WTC11 (cell line): ENCODE results near the gene C6orf132. TPM values are rescaled to one million over a fixed set of nuclear protein-coding genes. Genes with fewer than 3 reads are reported as not detected.
A peak's percentile ranks its signal among the peaks of the same experiment; 100 is the strongest.

Source experiments
- ATAC-seq: fragments of 200-7000 bp; cut with Tn5 transposase; 2 replicates; pipeline ENCODE4 v1.10.0; 2021; ENCODE audit warnings: mild to moderate bottlenecking, moderate library complexity
- CTCF ChIA-PET: fragments of 300-600 bp; sonication (Branson Sonifier 250); formaldehyde crosslinking; loops from one replicate; lab custom pipeline; 2021; ENCODE audit warnings: antibody characterized with exemption; lab: Charles Lee
- POLR2A ChIA-PET: fragments of 350-600 bp; sonication (Branson Sonifier 250); formaldehyde crosslinking; loops from one replicate; lab custom pipeline; 2021; ENCODE audit warnings: antibody characterized with exemption; lab: Charles Lee
- DNase-seq: peaks from one replicate; pipeline ENCODE4 v3.0.0; 2021; ENCODE audit warnings: low spot score
- H3K27ac Mint-ChIP-seq: 2 replicates; pipeline ENCODE4 v1.8.0; 2021; ENCODE audit warnings: mixed read lengths
- H3K27me3 Mint-ChIP-seq: 2 replicates; pipeline ENCODE4 v1.8.0; 2021; ENCODE audit warnings: low read depth, mild to moderate bottlenecking, moderate library complexity, mixed read lengths
- H3K36me3 Mint-ChIP-seq: 2 replicates; pipeline ENCODE4 v1.8.0; 2021; ENCODE audit warnings: mixed read lengths
- H3K4me1 Mint-ChIP-seq: 2 replicates; pipeline ENCODE4 v1.8.0; 2022; ENCODE audit warnings: mixed read lengths
- H3K4me3 Mint-ChIP-seq: 2 replicates; pipeline ENCODE4 v1.8.0; 2021; ENCODE audit warnings: mild to moderate bottlenecking, moderate library complexity, mixed read lengths
- H3K9me3 Mint-ChIP-seq: 2 replicates; pipeline ENCODE4 v1.8.0; 2021; ENCODE audit warnings: mixed read lengths
- CREB1 ChIP-seq: sonication (generic); formaldehyde crosslinking; IDR thresholded peaks from 2 replicates; pipeline ENCODE4 v1.8.0; 2023; ENCODE audit warnings: mild to moderate bottlenecking, missing genetic modification reagents
- CREM ChIP-seq: sonication (generic); formaldehyde crosslinking; IDR thresholded peaks from 2 replicates; pipeline ENCODE4 v1.8.1; 2022; ENCODE audit warnings: mild to moderate bottlenecking, missing genetic modification reagents, moderate library complexity
- ESRRA ChIP-seq: sonication (generic); formaldehyde crosslinking; IDR thresholded peaks from 2 replicates; pipeline ENCODE4 v1.8.1; 2022; ENCODE audit warnings: mild to moderate bottlenecking, missing genetic modification reagents, borderline replicate concordance
- ETV6 ChIP-seq: sonication (generic); formaldehyde crosslinking; IDR thresholded peaks from 2 replicates; pipeline ENCODE4 v1.8.1; 2022; ENCODE audit warnings: mild to moderate bottlenecking, missing genetic modification reagents
- GABPB1 ChIP-seq: sonication (generic); formaldehyde crosslinking; IDR thresholded peaks from 2 replicates; pipeline ENCODE4 v1.8.1; 2023; ENCODE audit warnings: mild to moderate bottlenecking, missing genetic modification reagents
- IRF2 ChIP-seq: sonication (generic); formaldehyde crosslinking; IDR thresholded peaks from 2 replicates; pipeline ENCODE4 v1.8.0; 2022; ENCODE audit warnings: low read depth, missing genetic modification reagents, borderline replicate concordance
- MXD4 ChIP-seq: fragments of 250-450 bp; sonication (Bioruptor Pico); IDR thresholded peaks from 2 replicates; pipeline ENCODE4 v1.8.0; 2021; ENCODE audit warnings: mild to moderate bottlenecking, moderate library complexity, borderline replicate concordance
- MYBL2 ChIP-seq: sonication (generic); formaldehyde crosslinking; IDR thresholded peaks from 2 replicates; pipeline ENCODE4 v1.8.1; 2023; ENCODE audit warnings: mild to moderate bottlenecking, moderate library complexity, missing genetic modification reagents
- RELA ChIP-seq: sonication (generic); formaldehyde crosslinking; IDR thresholded peaks from 2 replicates; pipeline ENCODE4 v1.8.1; 2022; ENCODE audit warnings: missing genetic modification reagents, mild to moderate bottlenecking, borderline replicate concordance
- SP1 ChIP-seq: sonication (generic); formaldehyde crosslinking; conservative IDR thresholded peaks from 2 replicates; pipeline ENCODE4 v1.8.1; 2022; ENCODE audit warnings: missing genetic modification reagents
- TEAD1 ChIP-seq: sonication (generic); formaldehyde crosslinking; IDR thresholded peaks from 2 replicates; pipeline ENCODE4 v1.8.0; 2022; ENCODE audit warnings: mild to moderate bottlenecking, missing genetic modification reagents
- TEAD4 ChIP-seq: sonication (generic); formaldehyde crosslinking; IDR thresholded peaks from 2 replicates; pipeline ENCODE4 v1.8.0; 2022; ENCODE audit warnings: mild to moderate bottlenecking, missing genetic modification reagents
- TP53 ChIP-seq: sonication (generic); formaldehyde crosslinking; IDR thresholded peaks from 2 replicates; pipeline ENCODE4 v1.8.1; 2023; ENCODE audit warnings: mild to moderate bottlenecking, missing genetic modification reagents
- ZBTB21 ChIP-seq: sonication (generic); formaldehyde crosslinking; IDR thresholded peaks from 2 replicates; pipeline ENCODE4 v1.8.1; 2023; ENCODE audit warnings: mild to moderate bottlenecking, missing genetic modification reagents, borderline replicate concordance
- ZNF423 ChIP-seq: fragments of 250-450 bp; sonication (Bioruptor Pico); IDR thresholded peaks from 2 replicates; pipeline ENCODE4 v2.1.2; 2022; ENCODE audit warnings: mild to moderate bottlenecking, moderate library complexity
- total RNA-seq: library from RNA; stranded (reverse); gene quantifications from 3 replicates; pipeline ENCODE4 v1.2.3, GENCODE V29; 2021
- TF ChIP-seq, protein P1 (sequence below): sonication (generic); formaldehyde crosslinking; IDR thresholded peaks from 2 replicates; pipeline ENCODE4 v1.8.0; 2023; ENCODE audit warnings: missing genetic modification reagents, mild to moderate bottlenecking, borderline replicate concordance
- TF ChIP-seq, protein P2 (sequence below): sonication (generic); formaldehyde crosslinking; IDR thresholded peaks from 2 replicates; pipeline ENCODE4 v1.8.0; 2022; ENCODE audit warnings: mild to moderate bottlenecking, missing genetic modification reagents
- TF ChIP-seq, protein P3 (sequence below): sonication (generic); formaldehyde crosslinking; IDR thresholded peaks from 2 replicates; pipeline ENCODE4 v1.8.1; 2023; ENCODE audit warnings: mild to moderate bottlenecking, missing genetic modification reagents, borderline replicate concordance
- TF ChIP-seq, protein P4 (sequence below): sonication (generic); formaldehyde crosslinking; IDR thresholded peaks from 2 replicates; pipeline ENCODE4 v1.8.1; 2022; ENCODE audit warnings: mild to moderate bottlenecking, missing genetic modification reagents, moderate library complexity, borderline replicate concordance

The C6orf132 gene
- total RNA-seq, 1 experiment from 2014 or later: 52.6 TPM

DNA sequence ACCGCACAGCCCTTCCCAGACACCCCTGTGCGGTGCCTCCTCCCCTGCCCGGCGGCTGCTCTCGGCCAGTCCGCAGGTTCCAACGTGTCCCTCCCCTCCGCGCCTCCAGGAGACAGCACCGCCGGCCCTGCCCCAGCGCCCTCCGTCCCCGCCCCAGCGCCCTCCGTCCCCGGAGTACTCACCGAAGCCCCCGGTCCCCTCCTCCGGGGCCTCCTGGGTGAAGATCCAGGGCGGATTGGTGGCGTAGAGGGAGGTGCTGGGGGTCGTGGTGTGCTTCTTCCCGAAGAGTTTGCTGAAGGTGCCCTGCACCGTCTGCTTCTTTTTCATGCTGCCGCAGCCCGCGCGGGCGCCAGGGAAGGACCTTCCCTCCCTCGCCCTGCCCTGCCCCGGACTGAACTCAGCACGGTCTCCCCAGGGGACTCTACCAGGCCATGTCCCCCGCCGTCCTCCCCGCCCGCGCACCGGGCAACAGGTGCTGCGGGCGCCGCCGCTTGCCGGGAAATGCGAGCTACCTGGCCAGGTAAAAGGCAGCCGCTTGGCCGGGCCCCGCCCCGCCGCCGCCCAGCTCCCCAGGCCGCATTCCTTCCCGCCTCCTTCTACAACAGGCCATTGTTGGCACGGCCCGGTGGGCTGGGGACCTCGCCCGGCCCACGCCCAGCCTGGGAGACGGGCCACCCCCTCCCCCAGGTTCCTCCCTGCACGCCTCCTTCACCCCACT is at the start of gene C6orf132 (continued):
- TF ChIP-seq SP1 (peak; percentile 85), TEAD1 (CRISPR knock-in tag) (peak; percentile 59; the same call in 1 of the 2 replicates), RELA (CRISPR knock-in tag) (0 out of 2 replicates have a peak, but pooled peaks have one; percentile 48), MYBL2 (CRISPR knock-in tag) (0 out of 2 replicates have a peak, but pooled peaks have one; percentile 59), GABPB1 (CRISPR knock-in tag) (no peak), ZNF423 (CRISPR knock-in tag) (peak; percentile 22; the same call in 1 of the 2 replicates), TP53 (CRISPR knock-in tag) (peak; percentile 77; the same call in 1 of the 2 replicates), IRF2 (CRISPR knock-in tag) (no peak), ESRRA (CRISPR knock-in tag) (0 out of 2 replicates have a peak, but pooled peaks have one; percentile 30)
- TF ChIP-seq, protein P1, sequence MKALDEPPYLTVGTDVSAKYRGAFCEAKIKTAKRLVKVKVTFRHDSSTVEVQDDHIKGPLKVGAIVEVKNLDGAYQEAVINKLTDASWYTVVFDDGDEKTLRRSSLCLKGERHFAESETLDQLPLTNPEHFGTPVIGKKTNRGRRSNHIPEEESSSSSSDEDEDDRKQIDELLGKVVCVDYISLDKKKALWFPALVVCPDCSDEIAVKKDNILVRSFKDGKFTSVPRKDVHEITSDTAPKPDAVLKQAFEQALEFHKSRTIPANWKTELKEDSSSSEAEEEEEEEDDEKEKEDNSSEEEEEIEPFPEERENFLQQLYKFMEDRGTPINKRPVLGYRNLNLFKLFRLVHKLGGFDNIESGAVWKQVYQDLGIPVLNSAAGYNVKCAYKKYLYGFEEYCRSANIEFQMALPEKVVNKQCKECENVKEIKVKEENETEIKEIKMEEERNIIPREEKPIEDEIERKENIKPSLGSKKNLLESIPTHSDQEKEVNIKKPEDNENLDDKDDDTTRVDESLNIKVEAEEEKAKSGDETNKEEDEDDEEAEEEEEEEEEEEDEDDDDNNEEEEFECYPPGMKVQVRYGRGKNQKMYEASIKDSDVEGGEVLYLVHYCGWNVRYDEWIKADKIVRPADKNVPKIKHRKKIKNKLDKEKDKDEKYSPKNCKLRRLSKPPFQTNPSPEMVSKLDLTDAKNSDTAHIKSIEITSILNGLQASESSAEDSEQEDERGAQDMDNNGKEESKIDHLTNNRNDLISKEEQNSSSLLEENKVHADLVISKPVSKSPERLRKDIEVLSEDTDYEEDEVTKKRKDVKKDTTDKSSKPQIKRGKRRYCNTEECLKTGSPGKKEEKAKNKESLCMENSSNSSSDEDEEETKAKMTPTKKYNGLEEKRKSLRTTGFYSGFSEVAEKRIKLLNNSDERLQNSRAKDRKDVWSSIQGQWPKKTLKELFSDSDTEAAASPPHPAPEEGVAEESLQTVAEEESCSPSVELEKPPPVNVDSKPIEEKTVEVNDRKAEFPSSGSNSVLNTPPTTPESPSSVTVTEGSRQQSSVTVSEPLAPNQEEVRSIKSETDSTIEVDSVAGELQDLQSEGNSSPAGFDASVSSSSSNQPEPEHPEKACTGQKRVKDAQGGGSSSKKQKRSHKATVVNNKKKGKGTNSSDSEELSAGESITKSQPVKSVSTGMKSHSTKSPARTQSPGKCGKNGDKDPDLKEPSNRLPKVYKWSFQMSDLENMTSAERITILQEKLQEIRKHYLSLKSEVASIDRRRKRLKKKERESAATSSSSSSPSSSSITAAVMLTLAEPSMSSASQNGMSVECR: no peak
- TF ChIP-seq, protein P2, sequence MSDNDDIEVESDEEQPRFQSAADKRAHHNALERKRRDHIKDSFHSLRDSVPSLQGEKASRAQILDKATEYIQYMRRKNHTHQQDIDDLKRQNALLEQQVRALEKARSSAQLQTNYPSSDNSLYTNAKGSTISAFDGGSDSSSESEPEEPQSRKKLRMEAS (CRISPR knock-in tag): peak; percentile 68; the same call in 1 of the 2 replicates
- TF ChIP-seq, protein P3, sequence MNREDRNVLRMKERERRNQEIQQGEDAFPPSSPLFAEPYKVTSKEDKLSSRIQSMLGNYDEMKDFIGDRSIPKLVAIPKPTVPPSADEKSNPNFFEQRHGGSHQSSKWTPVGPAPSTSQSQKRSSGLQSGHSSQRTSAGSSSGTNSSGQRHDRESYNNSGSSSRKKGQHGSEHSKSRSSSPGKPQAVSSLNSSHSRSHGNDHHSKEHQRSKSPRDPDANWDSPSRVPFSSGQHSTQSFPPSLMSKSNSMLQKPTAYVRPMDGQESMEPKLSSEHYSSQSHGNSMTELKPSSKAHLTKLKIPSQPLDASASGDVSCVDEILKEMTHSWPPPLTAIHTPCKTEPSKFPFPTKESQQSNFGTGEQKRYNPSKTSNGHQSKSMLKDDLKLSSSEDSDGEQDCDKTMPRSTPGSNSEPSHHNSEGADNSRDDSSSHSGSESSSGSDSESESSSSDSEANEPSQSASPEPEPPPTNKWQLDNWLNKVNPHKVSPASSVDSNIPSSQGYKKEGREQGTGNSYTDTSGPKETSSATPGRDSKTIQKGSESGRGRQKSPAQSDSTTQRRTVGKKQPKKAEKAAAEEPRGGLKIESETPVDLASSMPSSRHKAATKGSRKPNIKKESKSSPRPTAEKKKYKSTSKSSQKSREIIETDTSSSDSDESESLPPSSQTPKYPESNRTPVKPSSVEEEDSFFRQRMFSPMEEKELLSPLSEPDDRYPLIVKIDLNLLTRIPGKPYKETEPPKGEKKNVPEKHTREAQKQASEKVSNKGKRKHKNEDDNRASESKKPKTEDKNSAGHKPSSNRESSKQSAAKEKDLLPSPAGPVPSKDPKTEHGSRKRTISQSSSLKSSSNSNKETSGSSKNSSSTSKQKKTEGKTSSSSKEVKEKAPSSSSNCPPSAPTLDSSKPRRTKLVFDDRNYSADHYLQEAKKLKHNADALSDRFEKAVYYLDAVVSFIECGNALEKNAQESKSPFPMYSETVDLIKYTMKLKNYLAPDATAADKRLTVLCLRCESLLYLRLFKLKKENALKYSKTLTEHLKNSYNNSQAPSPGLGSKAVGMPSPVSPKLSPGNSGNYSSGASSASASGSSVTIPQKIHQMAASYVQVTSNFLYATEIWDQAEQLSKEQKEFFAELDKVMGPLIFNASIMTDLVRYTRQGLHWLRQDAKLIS (CRISPR knock-in tag): no peak
- TF ChIP-seq, protein P4, sequence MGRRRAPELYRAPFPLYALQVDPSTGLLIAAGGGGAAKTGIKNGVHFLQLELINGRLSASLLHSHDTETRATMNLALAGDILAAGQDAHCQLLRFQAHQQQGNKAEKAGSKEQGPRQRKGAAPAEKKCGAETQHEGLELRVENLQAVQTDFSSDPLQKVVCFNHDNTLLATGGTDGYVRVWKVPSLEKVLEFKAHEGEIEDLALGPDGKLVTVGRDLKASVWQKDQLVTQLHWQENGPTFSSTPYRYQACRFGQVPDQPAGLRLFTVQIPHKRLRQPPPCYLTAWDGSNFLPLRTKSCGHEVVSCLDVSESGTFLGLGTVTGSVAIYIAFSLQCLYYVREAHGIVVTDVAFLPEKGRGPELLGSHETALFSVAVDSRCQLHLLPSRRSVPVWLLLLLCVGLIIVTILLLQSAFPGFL (CRISPR knock-in tag): no peak
- TF ChIP-seq, all 79 proteins: peak for 16

DNA sequence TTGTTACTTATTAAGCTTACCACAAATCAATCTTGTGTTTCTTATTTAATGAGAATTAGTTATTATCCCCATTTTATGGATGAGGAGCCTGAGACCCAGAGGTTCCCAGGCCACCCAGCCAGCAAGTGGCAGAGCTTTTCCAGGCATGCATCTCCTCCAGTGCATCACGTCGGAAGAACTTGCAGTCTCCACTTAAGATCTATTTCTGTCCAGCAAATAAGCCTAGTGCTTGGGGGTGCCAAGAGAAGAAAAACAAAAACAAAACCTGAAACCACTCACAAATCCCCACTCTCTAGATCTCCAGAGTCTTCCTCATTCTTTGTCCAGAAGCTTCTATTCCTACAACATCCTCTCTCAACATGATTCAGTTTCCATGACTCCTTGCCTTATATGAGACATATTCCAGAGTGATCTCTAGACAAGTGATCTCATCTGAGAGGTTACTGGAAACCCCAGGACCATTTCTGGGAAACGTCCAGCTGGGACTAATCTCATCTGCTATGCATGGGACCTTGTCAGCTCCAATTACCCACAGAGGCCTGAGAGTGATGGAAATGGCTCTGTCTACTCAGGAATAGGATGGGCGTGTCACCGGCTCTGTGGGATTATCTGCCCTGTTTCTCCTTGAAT is 48.2 kb upstream of the C6orf132 start:
- Mint-ChIP-seq H3K4me1 (peaks cover 24% of the 10 kb centered on the region), H3K27ac (0 out of 2 replicates have a peak overlapping the region, but pooled peaks have one; percentile 7), H3K27me3 (peaks cover 7% of the 10 kb centered on the region), H3K36me3 (no peaks in the 10 kb centered on the region), H3K4me3 (no peak overlapping the region), H3K9me3 (no peaks in the 10 kb centered on the region)
- ChIA-PET POLR2A (interaction anchor here (0.7 to 0.8 kb wide), 2 partner anchors 13 to 505 kb away, joined by 3 to 4 read pairs; no protein-coding TSS in a partner anchor), CTCF (interaction anchor here (0.8 kb wide), 1 partner anchor 15 kb away, joined by 3 read pairs; no protein-coding TSS in a partner anchor)
- ATAC-seq: no peak
- no peak for DNase-seq
- TF ChIP-seq CREB1 (CRISPR knock-in tag): no peak
- TF ChIP-seq ETV6: no peak
- no peak for TF ChIP-seq TEAD4
- no peak for TF ChIP-seq MXD4
- TF ChIP-seq ZBTB21 (CRISPR knock-in tag): no peak
- no peak for TF ChIP-seq CREM (CRISPR knock-in tag)
- TF ChIP-seq, protein P1: no peak
- TF ChIP-seq, protein P2 (CRISPR knock-in tag): no peak
